Gastrocnemius medialis (tissue), 4 donors: ENCODE data around the gene SP140.

ENCODE experiments used
- POLR2A ChIP-seq, 2 donors: fragments of 450-650 bp; IDR thresholded peaks; one replicate each; pipeline ENCODE4 v1.6.1; 2017; ENCODE audit warnings: antibody characterized with exemption in 2 of 2, mild to moderate bottlenecking in 2 of 2, moderate library complexity in 2 of 2
- TF ChIP-seq, protein P1 (sequence below), 5 experiments: fragments of 450-650 bp in 3 of 5; fragments of 200-600 bp in 2 of 5; sonication (generic) in 2 of 5; IDR thresholded peaks in 4 of 5; conservative IDR thresholded peaks in 1 of 5; 1 replicate in 4 of 5; 2 replicates in 1 of 5; pipeline ENCODE4 v1.5.1; 2016 to 2019; ENCODE audit warnings: antibody characterized with exemption in 5 of 5, mild to moderate bottlenecking in 3 of 5, moderate library complexity in 3 of 5

DNA sequence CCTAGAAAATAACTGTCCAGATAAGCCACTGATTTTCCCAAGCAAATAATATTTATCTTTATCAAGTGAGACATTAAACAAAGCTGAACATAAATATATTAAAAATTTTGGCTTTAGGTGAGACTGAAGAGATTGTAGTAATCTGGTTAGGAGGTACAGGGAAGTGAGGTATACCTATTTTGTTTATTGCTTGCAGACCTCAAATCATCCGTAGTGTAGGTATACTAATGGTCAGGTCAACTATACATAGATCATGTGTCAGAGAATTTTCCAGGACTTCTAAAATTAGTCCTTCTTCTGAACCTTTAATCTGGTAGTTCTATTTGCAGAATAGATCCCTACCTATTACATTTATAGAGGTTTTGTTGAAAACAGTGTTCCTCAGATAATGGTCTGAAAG is 41.5 kb downstream of the SP140 start:
- TF ChIP-seq, protein P1, sequence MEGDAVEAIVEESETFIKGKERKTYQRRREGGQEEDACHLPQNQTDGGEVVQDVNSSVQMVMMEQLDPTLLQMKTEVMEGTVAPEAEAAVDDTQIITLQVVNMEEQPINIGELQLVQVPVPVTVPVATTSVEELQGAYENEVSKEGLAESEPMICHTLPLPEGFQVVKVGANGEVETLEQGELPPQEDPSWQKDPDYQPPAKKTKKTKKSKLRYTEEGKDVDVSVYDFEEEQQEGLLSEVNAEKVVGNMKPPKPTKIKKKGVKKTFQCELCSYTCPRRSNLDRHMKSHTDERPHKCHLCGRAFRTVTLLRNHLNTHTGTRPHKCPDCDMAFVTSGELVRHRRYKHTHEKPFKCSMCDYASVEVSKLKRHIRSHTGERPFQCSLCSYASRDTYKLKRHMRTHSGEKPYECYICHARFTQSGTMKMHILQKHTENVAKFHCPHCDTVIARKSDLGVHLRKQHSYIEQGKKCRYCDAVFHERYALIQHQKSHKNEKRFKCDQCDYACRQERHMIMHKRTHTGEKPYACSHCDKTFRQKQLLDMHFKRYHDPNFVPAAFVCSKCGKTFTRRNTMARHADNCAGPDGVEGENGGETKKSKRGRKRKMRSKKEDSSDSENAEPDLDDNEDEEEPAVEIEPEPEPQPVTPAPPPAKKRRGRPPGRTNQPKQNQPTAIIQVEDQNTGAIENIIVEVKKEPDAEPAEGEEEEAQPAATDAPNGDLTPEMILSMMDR (IDR thresholded peaks at IDR 0.05 in 4 of 5, conservative IDR thresholded peaks at IDR 0.05 in 1 of 5) = no peak
- TF ChIP-seq POLR2A (IDR thresholded peaks at IDR 0.05) = no peak
